WTC11 (cell line): ENCODE measurements around the gene PA2G4. TPM values are rescaled to one million over a fixed set of nuclear protein-coding genes. Genes with fewer than 3 reads are reported as not detected.

ENCODE experiments used
- CBFB ChIP-seq: sonication (generic); formaldehyde crosslinking; IDR thresholded peaks from 2 replicates; pipeline ENCODE4 v1.8.1; 2022; ENCODE audit warnings: mild to moderate bottlenecking, low read depth, missing genetic modification reagents
- CREM ChIP-seq: sonication (generic); formaldehyde crosslinking; IDR thresholded peaks from 2 replicates; pipeline ENCODE4 v1.8.1; 2022; ENCODE audit warnings: mild to moderate bottlenecking, missing genetic modification reagents, moderate library complexity
- IRF2 ChIP-seq: sonication (generic); formaldehyde crosslinking; IDR thresholded peaks from 2 replicates; pipeline ENCODE4 v1.8.0; 2022; ENCODE audit warnings: low read depth, missing genetic modification reagents, borderline replicate concordance
- NR2C2 ChIP-seq: sonication (generic); formaldehyde crosslinking; IDR thresholded peaks from 2 replicates; pipeline ENCODE4 v1.8.0; 2022; ENCODE audit warnings: mild to moderate bottlenecking, missing genetic modification reagents
- OVOL2 ChIP-seq: fragments of 250-450 bp; sonication (Bioruptor Pico); IDR thresholded peaks from 2 replicates; pipeline ENCODE4 v1.9.0; 2021; ENCODE audit warnings: mild to moderate bottlenecking, borderline replicate concordance
- SMAD3 ChIP-seq: sonication (generic); formaldehyde crosslinking; IDR thresholded peaks from 2 replicates; pipeline ENCODE4 v1.8.0; 2022; ENCODE audit warnings: missing genetic modification reagents, mild to moderate bottlenecking, borderline replicate concordance
- SMAD4 ChIP-seq: sonication (generic); formaldehyde crosslinking; IDR thresholded peaks from 2 replicates; pipeline ENCODE4 v1.8.0; 2022; ENCODE audit warnings: mild to moderate bottlenecking, missing genetic modification reagents
- TP53 ChIP-seq: sonication (generic); formaldehyde crosslinking; IDR thresholded peaks from 2 replicates; pipeline ENCODE4 v1.8.1; 2023; ENCODE audit warnings: mild to moderate bottlenecking, missing genetic modification reagents
- ZNF232 ChIP-seq: sonication (generic); formaldehyde crosslinking; IDR thresholded peaks from 2 replicates; pipeline ENCODE4 v1.8.0; 2022; ENCODE audit warnings: mild to moderate bottlenecking, missing genetic modification reagents
- total RNA-seq: library from RNA; stranded (reverse); gene quantifications from 3 replicates; pipeline ENCODE4 v1.2.3, GENCODE V29; 2021
- TF ChIP-seq, protein P1 (sequence below): sonication (generic); formaldehyde crosslinking; IDR thresholded peaks from 2 replicates; pipeline ENCODE4 v1.8.1; 2022; ENCODE audit warnings: mild to moderate bottlenecking, moderate library complexity, missing genetic modification reagents
- TF ChIP-seq, protein P2 (sequence below): sonication (generic); formaldehyde crosslinking; IDR thresholded peaks from 2 replicates; pipeline ENCODE4 v1.8.1; 2022; ENCODE audit warnings: missing genetic modification reagents, borderline replicate concordance
- TF ChIP-seq, protein P3 (sequence below): sonication (generic); formaldehyde crosslinking; IDR thresholded peaks from 2 replicates; pipeline ENCODE4 v1.8.0; 2023; ENCODE audit warnings: missing genetic modification reagents, mild to moderate bottlenecking, borderline replicate concordance
- TF ChIP-seq, protein P4 (sequence below): sonication (generic); formaldehyde crosslinking; IDR thresholded peaks from 2 replicates; pipeline ENCODE4 v1.8.1; 2022; ENCODE audit warnings: low read depth, missing genetic modification reagents, borderline replicate concordance
- TF ChIP-seq, protein P5 (sequence below): sonication (generic); formaldehyde crosslinking; IDR thresholded peaks from 2 replicates; pipeline ENCODE4 v1.8.1; 2022; ENCODE audit warnings: mild to moderate bottlenecking, missing genetic modification reagents, moderate library complexity, borderline replicate concordance
- TF ChIP-seq, protein P6 (sequence below): sonication (generic); formaldehyde crosslinking; conservative IDR thresholded peaks from 2 replicates; pipeline ENCODE4 v1.8.1; 2023; ENCODE audit warnings: mild to moderate bottlenecking, low read depth, missing genetic modification reagents, moderate library complexity
- TF ChIP-seq, protein P7 (sequence below): fragments of 250-450 bp; sonication (Bioruptor Pico); IDR thresholded peaks from 2 replicates; pipeline ENCODE4 v2.1.2; 2022; ENCODE audit warnings: mild to moderate bottlenecking, moderate library complexity
- TF ChIP-seq, protein P8 (sequence below): sonication (generic); formaldehyde crosslinking; IDR thresholded peaks from 2 replicates; pipeline ENCODE4 v1.8.0; 2022; ENCODE audit warnings: mild to moderate bottlenecking, missing genetic modification reagents
- TF ChIP-seq, protein P9 (sequence below): fragments of 250-450 bp; sonication (Bioruptor Pico); IDR thresholded peaks from 2 replicates; pipeline ENCODE4 v1.9.0; 2021; ENCODE audit warnings: mild to moderate bottlenecking

PA2G4 gene
- total RNA-seq, 1 experiment from 2014 or later = 249 TPM

DNA sequence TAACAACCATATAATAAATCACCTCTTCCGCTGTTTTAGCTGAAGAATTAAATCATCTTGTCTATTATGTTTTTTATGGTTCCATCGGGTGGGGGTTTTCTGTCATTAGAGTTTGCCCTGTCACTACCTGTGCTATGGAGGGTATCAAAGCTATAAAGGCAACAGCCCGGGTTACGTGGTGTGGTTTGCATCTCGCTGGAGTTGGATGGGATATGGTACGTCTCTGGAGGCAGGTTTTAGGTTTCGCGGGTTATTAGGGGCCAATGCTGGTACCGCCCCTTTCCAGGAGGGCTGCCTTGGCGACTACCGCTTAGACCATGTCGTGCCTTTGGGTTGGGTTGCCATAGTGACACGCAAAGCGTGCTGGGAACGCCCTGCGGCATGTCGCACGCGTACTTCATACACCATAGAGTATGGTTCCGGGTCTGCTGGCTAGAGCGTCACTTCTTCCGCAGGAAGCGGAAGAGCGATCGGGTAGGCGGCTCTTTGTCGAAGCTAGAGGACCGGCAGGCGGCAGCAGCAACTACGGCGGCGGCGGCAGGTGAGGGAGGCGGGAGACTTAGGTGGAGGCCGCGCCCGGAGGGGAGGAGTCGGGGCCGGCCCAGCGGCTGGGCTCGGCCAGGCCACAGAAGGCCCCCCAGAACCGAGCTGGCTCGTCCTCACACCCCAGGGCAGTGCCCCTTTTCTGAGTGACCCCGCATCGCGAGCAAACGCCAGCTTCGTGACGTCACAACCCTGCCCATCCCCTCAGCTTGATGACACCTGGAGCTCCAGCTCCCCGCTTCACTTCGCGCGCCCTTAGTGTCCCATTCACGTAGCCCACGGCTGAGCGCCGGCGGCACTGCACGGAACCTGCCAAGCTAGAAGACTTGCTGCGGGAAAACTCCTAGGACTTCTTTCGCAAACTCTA is 13.7 kb downstream of the PA2G4 start, which contains the start of gene ZC3H10 (continued):
- TF ChIP-seq, protein P1, sequence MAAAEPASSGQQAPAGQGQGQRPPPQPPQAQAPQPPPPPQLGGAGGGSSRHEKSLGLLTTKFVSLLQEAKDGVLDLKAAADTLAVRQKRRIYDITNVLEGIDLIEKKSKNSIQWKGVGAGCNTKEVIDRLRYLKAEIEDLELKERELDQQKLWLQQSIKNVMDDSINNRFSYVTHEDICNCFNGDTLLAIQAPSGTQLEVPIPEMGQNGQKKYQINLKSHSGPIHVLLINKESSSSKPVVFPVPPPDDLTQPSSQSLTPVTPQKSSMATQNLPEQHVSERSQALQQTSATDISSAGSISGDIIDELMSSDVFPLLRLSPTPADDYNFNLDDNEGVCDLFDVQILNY (CRISPR knock-in tag) = peak; percentile 87; the same call in 1 of the 2 replicates
- TF ChIP-seq, protein P2, sequence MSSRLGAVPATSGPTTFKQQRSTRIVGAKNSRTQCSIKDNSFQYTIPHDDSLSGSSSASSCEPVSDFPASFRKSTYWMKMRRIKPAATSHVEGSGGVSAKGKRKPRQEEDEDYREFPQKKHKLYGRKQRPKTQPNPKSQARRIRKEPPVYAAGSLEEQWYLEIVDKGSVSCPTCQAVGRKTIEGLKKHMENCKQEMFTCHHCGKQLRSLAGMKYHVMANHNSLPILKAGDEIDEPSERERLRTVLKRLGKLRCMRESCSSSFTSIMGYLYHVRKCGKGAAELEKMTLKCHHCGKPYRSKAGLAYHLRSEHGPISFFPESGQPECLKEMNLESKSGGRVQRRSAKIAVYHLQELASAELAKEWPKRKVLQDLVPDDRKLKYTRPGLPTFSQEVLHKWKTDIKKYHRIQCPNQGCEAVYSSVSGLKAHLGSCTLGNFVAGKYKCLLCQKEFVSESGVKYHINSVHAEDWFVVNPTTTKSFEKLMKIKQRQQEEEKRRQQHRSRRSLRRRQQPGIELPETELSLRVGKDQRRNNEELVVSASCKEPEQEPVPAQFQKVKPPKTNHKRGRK (CRISPR knock-in tag) = no peak
- TF ChIP-seq, protein P3, sequence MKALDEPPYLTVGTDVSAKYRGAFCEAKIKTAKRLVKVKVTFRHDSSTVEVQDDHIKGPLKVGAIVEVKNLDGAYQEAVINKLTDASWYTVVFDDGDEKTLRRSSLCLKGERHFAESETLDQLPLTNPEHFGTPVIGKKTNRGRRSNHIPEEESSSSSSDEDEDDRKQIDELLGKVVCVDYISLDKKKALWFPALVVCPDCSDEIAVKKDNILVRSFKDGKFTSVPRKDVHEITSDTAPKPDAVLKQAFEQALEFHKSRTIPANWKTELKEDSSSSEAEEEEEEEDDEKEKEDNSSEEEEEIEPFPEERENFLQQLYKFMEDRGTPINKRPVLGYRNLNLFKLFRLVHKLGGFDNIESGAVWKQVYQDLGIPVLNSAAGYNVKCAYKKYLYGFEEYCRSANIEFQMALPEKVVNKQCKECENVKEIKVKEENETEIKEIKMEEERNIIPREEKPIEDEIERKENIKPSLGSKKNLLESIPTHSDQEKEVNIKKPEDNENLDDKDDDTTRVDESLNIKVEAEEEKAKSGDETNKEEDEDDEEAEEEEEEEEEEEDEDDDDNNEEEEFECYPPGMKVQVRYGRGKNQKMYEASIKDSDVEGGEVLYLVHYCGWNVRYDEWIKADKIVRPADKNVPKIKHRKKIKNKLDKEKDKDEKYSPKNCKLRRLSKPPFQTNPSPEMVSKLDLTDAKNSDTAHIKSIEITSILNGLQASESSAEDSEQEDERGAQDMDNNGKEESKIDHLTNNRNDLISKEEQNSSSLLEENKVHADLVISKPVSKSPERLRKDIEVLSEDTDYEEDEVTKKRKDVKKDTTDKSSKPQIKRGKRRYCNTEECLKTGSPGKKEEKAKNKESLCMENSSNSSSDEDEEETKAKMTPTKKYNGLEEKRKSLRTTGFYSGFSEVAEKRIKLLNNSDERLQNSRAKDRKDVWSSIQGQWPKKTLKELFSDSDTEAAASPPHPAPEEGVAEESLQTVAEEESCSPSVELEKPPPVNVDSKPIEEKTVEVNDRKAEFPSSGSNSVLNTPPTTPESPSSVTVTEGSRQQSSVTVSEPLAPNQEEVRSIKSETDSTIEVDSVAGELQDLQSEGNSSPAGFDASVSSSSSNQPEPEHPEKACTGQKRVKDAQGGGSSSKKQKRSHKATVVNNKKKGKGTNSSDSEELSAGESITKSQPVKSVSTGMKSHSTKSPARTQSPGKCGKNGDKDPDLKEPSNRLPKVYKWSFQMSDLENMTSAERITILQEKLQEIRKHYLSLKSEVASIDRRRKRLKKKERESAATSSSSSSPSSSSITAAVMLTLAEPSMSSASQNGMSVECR (CRISPR knock-in tag) = peak; percentile 97
- TF ChIP-seq, protein P4, sequence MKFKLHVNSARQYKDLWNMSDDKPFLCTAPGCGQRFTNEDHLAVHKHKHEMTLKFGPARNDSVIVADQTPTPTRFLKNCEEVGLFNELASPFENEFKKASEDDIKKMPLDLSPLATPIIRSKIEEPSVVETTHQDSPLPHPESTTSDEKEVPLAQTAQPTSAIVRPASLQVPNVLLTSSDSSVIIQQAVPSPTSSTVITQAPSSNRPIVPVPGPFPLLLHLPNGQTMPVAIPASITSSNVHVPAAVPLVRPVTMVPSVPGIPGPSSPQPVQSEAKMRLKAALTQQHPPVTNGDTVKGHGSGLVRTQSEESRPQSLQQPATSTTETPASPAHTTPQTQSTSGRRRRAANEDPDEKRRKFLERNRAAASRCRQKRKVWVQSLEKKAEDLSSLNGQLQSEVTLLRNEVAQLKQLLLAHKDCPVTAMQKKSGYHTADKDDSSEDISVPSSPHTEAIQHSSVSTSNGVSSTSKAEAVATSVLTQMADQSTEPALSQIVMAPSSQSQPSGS (CRISPR knock-in tag) = no peak
- TF ChIP-seq ZNF232 (CRISPR knock-in tag) (peak; percentile 45; the same call in 1 of the 2 replicates), CBFB (peak; percentile 64; the same call in 1 of the 2 replicates), NR2C2 (CRISPR knock-in tag) (peak; percentile 86), SMAD3 (CRISPR knock-in tag) (no peak; the same call in 1 of the 2 replicates), TP53 (CRISPR knock-in tag) (peak; percentile 65; the same call in 1 of the 2 replicates), IRF2 (CRISPR knock-in tag) (no peak), SMAD4 (CRISPR knock-in tag) (0 out of 2 replicates have a peak, but pooled peaks have one; percentile 36), CREM (CRISPR knock-in tag) (peak; percentile 88), OVOL2 (CRISPR knock-in tag) (no peak)
- TF ChIP-seq, protein P5, sequence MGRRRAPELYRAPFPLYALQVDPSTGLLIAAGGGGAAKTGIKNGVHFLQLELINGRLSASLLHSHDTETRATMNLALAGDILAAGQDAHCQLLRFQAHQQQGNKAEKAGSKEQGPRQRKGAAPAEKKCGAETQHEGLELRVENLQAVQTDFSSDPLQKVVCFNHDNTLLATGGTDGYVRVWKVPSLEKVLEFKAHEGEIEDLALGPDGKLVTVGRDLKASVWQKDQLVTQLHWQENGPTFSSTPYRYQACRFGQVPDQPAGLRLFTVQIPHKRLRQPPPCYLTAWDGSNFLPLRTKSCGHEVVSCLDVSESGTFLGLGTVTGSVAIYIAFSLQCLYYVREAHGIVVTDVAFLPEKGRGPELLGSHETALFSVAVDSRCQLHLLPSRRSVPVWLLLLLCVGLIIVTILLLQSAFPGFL = no peak; the same call in 1 of the 2 replicates
- TF ChIP-seq, protein P6, sequence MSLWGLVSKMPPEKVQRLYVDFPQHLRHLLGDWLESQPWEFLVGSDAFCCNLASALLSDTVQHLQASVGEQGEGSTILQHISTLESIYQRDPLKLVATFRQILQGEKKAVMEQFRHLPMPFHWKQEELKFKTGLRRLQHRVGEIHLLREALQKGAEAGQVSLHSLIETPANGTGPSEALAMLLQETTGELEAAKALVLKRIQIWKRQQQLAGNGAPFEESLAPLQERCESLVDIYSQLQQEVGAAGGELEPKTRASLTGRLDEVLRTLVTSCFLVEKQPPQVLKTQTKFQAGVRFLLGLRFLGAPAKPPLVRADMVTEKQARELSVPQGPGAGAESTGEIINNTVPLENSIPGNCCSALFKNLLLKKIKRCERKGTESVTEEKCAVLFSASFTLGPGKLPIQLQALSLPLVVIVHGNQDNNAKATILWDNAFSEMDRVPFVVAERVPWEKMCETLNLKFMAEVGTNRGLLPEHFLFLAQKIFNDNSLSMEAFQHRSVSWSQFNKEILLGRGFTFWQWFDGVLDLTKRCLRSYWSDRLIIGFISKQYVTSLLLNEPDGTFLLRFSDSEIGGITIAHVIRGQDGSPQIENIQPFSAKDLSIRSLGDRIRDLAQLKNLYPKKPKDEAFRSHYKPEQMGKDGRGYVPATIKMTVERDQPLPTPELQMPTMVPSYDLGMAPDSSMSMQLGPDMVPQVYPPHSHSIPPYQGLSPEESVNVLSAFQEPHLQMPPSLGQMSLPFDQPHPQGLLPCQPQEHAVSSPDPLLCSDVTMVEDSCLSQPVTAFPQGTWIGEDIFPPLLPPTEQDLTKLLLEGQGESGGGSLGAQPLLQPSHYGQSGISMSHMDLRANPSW = no peak
- TF ChIP-seq, protein P7, sequence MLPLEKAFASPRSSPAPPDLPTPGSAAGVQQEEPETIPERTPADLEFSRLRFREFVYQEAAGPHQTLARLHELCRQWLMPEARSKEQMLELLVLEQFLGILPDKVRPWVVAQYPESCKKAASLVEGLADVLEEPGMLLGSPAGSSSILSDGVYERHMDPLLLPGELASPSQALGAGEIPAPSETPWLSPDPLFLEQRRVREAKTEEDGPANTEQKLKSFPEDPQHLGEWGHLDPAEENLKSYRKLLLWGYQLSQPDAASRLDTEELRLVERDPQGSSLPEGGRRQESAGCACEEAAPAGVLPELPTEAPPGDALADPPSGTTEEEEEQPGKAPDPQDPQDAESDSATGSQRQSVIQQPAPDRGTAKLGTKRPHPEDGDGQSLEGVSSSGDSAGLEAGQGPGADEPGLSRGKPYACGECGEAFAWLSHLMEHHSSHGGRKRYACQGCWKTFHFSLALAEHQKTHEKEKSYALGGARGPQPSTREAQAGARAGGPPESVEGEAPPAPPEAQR = no peak; the same call in 1 of the 2 replicates
- TF ChIP-seq, protein P8, sequence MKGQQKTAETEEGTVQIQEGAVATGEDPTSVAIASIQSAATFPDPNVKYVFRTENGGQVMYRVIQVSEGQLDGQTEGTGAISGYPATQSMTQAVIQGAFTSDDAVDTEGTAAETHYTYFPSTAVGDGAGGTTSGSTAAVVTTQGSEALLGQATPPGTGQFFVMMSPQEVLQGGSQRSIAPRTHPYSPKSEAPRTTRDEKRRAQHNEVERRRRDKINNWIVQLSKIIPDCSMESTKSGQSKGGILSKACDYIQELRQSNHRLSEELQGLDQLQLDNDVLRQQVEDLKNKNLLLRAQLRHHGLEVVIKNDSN = peak; percentile 60; the same call in 1 of the 2 replicates
- TF ChIP-seq, protein P9, sequence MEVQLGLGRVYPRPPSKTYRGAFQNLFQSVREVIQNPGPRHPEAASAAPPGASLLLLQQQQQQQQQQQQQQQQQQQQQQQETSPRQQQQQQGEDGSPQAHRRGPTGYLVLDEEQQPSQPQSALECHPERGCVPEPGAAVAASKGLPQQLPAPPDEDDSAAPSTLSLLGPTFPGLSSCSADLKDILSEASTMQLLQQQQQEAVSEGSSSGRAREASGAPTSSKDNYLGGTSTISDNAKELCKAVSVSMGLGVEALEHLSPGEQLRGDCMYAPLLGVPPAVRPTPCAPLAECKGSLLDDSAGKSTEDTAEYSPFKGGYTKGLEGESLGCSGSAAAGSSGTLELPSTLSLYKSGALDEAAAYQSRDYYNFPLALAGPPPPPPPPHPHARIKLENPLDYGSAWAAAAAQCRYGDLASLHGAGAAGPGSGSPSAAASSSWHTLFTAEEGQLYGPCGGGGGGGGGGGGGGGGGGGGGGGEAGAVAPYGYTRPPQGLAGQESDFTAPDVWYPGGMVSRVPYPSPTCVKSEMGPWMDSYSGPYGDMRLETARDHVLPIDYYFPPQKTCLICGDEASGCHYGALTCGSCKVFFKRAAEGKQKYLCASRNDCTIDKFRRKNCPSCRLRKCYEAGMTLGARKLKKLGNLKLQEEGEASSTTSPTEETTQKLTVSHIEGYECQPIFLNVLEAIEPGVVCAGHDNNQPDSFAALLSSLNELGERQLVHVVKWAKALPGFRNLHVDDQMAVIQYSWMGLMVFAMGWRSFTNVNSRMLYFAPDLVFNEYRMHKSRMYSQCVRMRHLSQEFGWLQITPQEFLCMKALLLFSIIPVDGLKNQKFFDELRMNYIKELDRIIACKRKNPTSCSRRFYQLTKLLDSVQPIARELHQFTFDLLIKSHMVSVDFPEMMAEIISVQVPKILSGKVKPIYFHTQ (CRISPR knock-in tag) = peak; percentile 100
